Measurements from ENCODE around the gene FRY.

Gene FRY

GRCh38 chr13:32266130-32266529, 234.6 kb downstream of the FRY start:
- DNase-seq: no peak

DNA sequence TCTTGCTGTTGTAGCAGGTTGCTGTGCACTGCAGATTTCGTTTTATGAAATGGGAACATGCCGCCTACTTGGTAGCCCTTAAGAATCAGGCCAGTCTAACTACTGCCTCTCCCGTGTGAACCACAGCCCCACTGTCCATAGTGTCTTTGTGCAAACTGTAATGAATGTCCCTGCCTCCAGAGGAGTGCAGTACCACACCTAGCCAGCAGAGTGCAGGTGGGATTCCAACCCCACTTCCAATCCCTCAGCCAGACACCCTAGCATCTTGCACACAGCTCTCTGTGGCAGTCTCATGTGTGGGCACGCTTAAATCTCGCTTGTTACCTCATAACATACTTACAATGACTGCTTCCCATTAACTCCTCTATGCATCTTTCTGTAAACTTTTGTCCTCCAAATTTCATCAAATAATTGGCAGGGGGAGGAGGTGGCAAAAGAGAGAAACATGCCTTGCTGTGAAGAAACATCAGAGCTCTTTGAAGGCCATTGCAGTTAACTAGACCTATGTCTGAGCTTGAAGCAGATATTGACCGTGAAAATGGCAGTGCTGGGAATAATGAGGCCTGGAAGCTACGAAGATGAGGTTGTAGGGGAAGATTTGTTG, 236.4 kb downstream of the FRY start:
- no peak for DNase-seq

GRCh38 chr13:32272021-32272683, 240.6 kb downstream of the FRY start:
- no peak for DNase-seq

GRCh38 chr13:32277839-32278238, 246.3 kb downstream of the FRY start:
- DNase-seq: no peak

GRCh38 chr13:32278426-32278825, 246.9 kb downstream of the FRY start:
- no peak for DNase-seq

DNA sequence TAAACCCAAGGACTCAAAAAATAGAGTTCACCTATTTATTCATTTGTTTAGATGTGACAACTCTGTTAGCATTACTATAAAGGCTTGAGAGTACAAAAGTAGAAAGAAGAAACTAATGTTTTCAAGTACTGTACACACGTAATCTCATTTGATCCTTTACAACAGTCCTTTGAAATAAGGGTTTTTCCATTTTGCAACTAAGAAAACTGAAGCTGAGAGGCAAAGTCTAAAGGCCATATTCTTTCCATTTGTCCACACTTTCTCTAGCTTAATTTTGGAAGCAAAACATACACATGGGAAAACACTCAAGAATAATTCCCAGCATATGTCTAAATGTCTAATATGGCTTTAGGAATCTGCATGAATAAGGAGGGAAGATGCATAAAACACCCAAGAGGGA, 249.5 kb downstream of the FRY start:
- DNase-seq: no peak

DNA sequence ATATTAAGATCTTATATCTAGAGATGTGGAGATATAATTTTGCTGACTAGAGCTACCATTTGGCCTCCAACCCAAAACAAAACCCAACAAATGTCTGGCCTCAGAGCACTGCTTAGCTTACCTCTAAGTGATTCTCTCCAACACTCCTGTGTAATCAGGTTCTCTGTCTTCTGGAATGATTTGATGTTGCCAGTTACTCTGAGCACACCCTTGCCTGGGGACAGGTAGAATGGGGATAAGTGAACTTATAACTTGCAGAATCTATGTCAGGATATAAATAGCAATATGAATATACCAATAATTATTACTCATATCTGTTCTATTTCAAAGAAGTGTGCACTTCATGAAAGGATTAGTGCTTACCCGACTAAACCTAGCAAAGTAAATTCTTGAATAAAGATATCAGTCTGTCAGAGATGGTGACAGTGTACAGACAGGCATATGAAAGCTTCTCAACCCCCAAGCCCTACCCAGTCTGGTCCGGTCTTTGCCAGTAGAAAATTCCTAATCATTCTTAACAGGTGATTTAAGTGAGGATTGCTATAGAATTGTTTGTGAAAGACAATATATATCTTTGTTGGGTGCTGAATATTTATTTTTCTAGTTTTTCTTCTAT, 250.6 kb downstream of the FRY start:
- DNase-seq: no peak

DNA sequence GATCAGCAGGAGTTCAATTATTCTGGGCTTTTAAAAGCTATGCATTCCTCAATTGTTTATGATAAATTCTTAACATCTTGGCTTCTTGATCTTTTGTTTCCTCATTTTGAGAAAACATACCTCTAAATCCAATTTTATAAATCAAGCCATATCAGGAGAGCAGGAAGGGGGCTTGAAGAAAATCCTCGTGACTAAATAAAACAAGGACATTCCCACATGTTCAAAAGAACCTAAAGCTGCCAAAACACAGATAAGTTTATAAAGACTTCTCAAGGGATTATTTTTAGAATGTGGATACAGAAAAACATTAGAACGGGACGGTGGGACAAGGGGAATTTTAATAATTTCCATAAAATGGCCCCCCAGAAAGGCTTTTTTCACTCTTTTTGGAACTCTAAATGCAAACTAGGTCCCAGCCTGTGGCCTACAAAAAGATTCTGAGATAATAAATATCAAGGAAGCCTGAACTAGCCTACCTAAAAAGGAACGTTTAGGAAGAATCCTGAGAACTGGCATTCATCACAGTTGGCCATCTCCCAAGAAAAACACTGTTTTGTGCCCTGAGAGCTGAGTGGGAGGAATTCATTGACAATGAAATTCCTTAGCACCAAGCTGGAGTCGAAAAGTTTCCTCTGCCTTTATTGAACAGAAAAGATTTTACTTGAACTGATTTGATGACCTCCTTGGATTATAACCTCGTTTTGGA, 253.5 kb downstream of the FRY start:
- DNase-seq: no peak

DNA sequence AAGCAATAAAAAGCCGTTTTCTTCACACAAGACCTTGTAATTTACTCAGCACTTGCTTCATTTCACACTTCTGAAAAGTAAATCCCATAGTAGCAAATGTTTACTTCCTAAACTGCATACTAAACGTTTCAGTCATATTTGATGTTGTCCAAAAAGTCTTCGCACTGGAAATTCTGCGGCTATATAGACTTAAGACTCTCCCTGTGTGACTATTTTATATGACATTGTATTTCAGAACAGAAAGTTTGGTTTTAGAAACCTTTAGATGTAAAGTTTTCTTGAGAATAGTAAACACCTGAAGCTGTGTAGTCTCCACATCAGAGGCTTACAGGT, 254.0 kb downstream of the FRY start:
- no peak for DNase-seq

DNA sequence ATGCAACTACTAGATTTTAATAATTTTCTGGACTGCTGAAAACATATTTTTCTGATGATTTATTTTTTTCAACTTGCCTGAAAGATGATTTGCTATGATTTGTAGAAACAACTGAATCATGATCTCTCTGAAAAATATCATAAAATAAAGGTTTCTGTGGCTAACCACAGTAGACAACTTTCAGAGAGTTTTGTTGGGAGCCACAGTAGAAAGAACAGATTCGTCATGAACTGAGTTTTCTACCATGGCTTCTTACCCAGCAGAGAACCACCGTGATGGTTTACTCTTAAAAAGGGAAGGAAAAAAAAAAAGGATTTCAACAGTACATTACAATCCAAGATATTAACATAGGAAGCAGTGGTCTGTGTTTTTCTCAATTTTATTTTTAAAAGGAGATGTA, 265.6 kb downstream of the FRY start:
- no peak for DNase-seq

- DNase-seq: no peak
Observed at GRCh38 chr13:32298695-32299094, 267.1 kb downstream of the FRY start.

DNA sequence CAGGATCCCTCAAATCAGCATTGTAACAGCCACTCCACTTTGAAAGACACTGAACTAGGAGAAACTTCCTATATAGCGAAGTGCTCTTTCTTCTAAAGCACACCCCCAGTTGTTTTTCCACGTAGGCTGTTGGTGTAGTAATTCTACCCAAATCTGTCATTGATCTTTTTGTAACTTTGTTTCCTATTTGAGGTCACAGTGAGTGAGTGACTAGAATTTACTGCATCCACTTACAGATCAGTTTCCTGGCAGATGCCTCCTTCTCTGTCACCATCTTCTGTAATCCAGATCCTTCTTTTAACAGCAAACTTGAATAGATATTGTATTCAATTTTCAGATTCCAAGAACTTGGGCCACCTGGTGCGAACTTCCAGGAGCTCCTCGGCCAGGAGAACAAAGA, 268.3 kb downstream of the FRY start:
- DNase-seq: no peak

GRCh38 chr13:32300406-32300805, 268.8 kb downstream of the FRY start:
- no peak for DNase-seq

- DNase-seq: no peak
Observed at GRCh38 chr13:32300920-32301319, 269.3 kb downstream of the FRY start.

- DNase-seq: no peak
Observed at GRCh38 chr13:32302461-32302860, 270.9 kb downstream of the FRY start.

- no peak for DNase-seq
Observed at GRCh38 chr13:32305646-32306045, 274.1 kb downstream of the FRY start.

- DNase-seq: no peak
Observed at GRCh38 chr13:32309312-32310133, 277.9 kb downstream of the FRY start.

DNA sequence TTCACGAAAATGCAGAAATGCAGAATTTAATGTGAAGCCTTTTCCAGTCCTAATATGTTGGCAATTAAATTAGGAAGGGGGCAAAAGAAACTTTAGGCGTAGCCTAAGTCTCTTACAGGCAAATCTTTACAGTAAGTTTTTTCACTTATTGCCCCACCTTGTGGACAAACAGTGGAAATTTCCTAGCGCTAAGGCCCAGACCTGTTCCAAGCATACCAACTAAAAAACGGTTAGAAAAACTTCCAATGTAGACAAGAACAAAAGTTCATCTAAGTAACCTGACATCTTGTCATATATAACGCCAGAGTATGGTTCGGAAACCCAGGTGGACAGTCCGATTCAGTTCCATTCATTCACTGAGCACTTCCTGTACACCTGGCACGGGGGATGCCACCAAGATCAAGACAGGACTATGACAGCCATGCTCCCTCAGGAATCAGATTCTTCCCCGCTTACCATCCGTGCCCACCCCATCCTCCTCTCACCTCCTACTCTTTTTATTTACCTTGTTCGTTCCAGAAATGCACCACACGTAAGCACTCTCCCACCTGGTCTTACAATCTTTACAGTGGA, 278.6 kb downstream of the FRY start:
- no peak for DNase-seq

DNA sequence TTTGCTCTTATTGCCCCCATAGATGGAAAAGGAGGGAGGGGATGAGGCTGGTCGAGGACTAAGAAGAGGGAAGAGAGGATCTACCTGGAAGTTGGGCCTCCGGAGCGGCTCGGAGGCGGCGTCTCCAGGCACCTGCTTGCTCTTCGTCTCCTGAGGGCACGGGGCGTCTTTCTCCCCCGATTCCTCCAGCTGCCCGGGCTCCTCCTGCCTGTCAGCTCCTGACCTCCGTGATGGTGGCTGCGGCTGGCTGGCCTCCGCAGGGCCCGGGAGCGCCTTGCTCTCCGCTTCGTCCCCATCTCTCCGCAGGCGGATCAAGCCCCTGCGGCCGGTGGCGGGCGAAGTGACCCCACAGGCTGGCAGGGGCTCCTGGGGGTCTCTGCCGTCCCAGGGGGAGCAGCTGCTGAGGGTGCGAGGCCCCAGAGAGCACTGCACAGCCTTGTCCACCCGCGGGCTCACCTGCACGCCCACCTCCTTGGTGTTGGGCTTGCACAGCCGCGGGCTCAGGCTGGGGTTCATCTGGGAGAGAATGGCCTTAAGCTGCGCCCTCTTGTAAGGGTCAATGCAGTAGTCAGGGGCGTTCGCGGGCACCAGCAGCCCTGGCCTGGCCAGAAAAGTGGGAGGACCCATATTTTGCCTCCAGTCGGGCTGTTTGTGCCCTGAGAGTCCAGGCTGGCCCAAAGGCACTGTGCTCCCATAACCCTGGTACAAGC, 279.8 kb downstream of the FRY start:
- no peak for DNase-seq

DNA sequence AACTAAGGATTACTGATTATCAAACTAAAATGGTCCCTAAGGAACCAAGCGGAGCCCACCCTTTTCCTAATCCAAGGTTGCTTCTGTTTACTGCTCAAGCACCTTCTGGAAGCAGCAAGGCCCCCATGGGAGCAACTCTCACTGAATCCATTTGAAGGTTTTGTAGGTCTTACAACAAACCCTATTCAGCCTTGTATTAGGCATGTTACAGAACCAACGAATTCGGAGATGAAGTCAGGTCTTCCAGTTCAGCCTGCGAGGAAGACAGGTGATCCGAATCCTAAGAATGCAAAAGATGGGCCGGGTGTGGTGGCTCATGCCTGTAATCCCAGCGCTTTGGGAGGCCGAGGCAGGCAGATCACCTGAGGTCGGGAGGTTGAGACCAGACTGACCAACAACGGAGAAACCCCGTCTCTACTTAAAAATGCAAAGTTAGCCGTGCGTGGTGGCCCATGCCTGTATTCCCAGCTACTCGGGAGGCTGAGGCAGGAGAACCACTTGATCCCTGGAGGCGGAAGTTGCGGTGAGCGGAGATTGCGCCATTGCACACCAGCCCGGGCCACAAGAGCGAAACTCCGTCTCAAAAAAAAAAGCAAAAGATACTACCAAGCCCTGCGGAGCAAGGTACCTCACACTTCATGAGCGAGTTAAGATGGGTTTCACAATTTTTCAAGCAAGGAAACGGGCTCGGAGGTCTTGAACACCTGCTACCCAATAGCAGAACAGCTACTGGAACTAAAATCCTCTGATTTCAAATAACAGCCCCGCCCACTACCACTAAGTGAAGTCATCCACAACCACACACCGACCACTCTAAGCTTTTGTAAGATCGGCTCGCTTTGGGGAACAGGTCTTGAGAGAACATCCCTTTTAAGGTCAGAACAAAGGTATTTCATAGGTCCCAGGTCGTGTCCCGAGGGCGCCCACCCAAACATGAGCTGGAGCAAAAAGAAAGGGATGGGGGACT, 283.0 kb downstream of the FRY start:
- DNase-seq: no peak
